Erythroblast (primary cell): ENCODE data around the gene SPEG.

Source experiments
- GATA1 ChIP-seq: IDR thresholded peaks from 2 replicates; pipeline ENCODE4 v1.6.1; 2011; ENCODE audit warnings: low read depth, mild to moderate bottlenecking, control low read depth, low read length, moderate library complexity
- POLR2A ChIP-seq: IDR thresholded peaks from 2 replicates; pipeline ENCODE4 v1.6.1; 2011; ENCODE audit warnings: mild to moderate bottlenecking, low read length

DNA sequence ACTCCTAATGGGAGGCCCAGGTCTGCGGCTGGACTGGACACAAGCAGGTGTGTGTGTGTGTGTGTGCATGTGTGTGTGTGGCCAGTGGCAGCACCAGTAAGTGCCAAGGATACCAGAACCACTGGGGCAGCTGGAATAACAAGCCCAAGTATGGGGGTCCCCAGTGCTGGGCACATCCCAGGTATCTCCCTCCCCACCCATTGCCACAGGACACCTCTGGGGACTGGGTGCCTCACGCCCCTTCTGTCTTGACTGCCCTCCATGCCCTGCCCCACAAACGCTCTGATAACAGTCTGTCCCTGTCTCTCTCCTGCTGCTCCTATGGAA is 9.0 kb downstream of the SPEG start:
- no peak for TF ChIP-seq POLR2A
- no peak for TF ChIP-seq GATA1
